IMR-90 (cell line): Measurements from ENCODE around the gene ELP4. TPM values are rescaled to one million over a fixed set of nuclear protein-coding genes. Genes with fewer than 3 reads are reported as not detected.

Experiments
- ATAC-seq: fragments of 200-7000 bp; cut with Tn5 transposase; 2 replicates; pipeline ENCODE4 v1.9.1; 2020; ENCODE audit warnings: low read depth, mild to moderate bottlenecking, moderate library complexity
- BruUV-seq: library from RNA; stranded (reverse); fragments of 400-500 nt; replicated peaks from 2 replicates; lab custom pipeline; 2021; lab: Mats Ljungman, UMichigan
- CTCF ChIA-PET: fragments of 300-600 bp; formaldehyde crosslinking; extraction: SDS; loops from one replicate; lab custom pipeline; 2021; ENCODE audit warnings: antibody characterized with exemption; lab: Yijun Ruan, JAX
- POLR2A ChIA-PET: fragments of 300-600 bp; sonication (Branson Sonifier 250); formaldehyde crosslinking; loops from one replicate; lab custom pipeline; 2022; ENCODE audit warnings: antibody characterized with exemption; ENCODE audit not compliant: unreplicated experiment; lab: Charles Lee
- DNase-seq: peaks from one replicate; pipeline ENCODE4 v3.0.0; 2013
- H2AFZ ChIP-seq: replicated peaks from 2 replicates; pipeline ENCODE3; 2013; ENCODE audit warnings: low read length, mild to moderate bottlenecking; ENCODE audit not compliant: poor library complexity
- H2AK5ac ChIP-seq: 2 replicates; pipeline ENCODE4 v1.6.1; 2013; ENCODE audit warnings: low read depth, low read length, inconsistent platforms
- H2AK9ac ChIP-seq: replicated peaks from 2 replicates; pipeline ENCODE3; 2013; ENCODE audit warnings: mild to moderate bottlenecking, low read depth, low read length, moderate library complexity; ENCODE audit not compliant: poor library complexity
- H2BK120ac ChIP-seq: 2 replicates; pipeline ENCODE4 v1.6.1; 2013; ENCODE audit warnings: low read depth, low read length, inconsistent platforms
- H2BK15ac ChIP-seq: 3 replicates; pipeline ENCODE4 v1.6.1; 2013; ENCODE audit warnings: low read depth, low read length, inconsistent platforms
- H2BK20ac ChIP-seq: 2 replicates; pipeline ENCODE4 v1.6.1; 2013; ENCODE audit warnings: low read depth, mild to moderate bottlenecking, inconsistent platforms, low read length, moderate library complexity
- H2BK5ac ChIP-seq: 2 replicates; pipeline ENCODE4 v1.6.1; 2013; ENCODE audit warnings: mild to moderate bottlenecking, low read depth, low read length, inconsistent platforms; ENCODE audit not compliant: poor library complexity, severe bottlenecking
- H3K14ac ChIP-seq: replicated peaks from 2 replicates; pipeline ENCODE4 v1.6.1; 2013; ENCODE audit warnings: low read depth, low read length, inconsistent platforms
- H3K18ac ChIP-seq: 2 replicates; pipeline ENCODE4 v1.6.1; 2013; ENCODE audit warnings: low read depth, low read length, control low read depth
- H3K23ac ChIP-seq: 2 replicates; pipeline ENCODE4 v1.6.1; 2013; ENCODE audit warnings: low read depth, low read length, inconsistent platforms
- H3K27ac ChIP-seq: 2 replicates; pipeline ENCODE4 v1.5.1; 2013; ENCODE audit warnings: mild to moderate bottlenecking, control low read depth, low read length; ENCODE audit not compliant: insufficient read depth
- H3K27me3 ChIP-seq: 2 replicates; pipeline ENCODE4 v1.6.1; 2013; ENCODE audit warnings: low read length; ENCODE audit not compliant: control insufficient read depth, insufficient read depth
- H3K36me3 ChIP-seq: 2 replicates; pipeline ENCODE4 v1.6.1; 2013; ENCODE audit warnings: low read length, mixed read lengths; ENCODE audit not compliant: control insufficient read depth, insufficient read depth
- H3K4ac ChIP-seq: 2 replicates; pipeline ENCODE4 v1.6.1; 2013; ENCODE audit warnings: low read depth, low read length, inconsistent platforms
- H3K4me1 ChIP-seq: 2 replicates; pipeline ENCODE4 v1.6.1; 2013; ENCODE audit warnings: low read length, mixed read lengths; ENCODE audit not compliant: control insufficient read depth, insufficient read depth
- H3K4me2 ChIP-seq: 2 replicates; pipeline ENCODE4 v1.6.1; 2013; ENCODE audit warnings: low read depth, mild to moderate bottlenecking, control low read depth, low read length, moderate library complexity
- H3K4me3 ChIP-seq: 2 replicates; pipeline ENCODE4 v1.5.1; 2013; ENCODE audit warnings: low read depth, mild to moderate bottlenecking, control low read depth, low read length, moderate library complexity; ENCODE audit not compliant: insufficient read depth
- H3K56ac ChIP-seq: 2 replicates; pipeline ENCODE4 v1.6.1; 2013; ENCODE audit warnings: low read length, inconsistent platforms; ENCODE audit not compliant: insufficient read depth; ENCODE audit errors: extremely low read depth
- H3K79me1 ChIP-seq, 2 experiments: 2 replicates each; pipeline ENCODE4 v1.6.1; 2013; ENCODE audit warnings: low read length in 2 of 2, inconsistent platforms in 1 of 2, low read depth in 1 of 2
- H3K9ac ChIP-seq: 2 replicates; pipeline ENCODE4 v1.6.1; 2013; ENCODE audit warnings: low read depth, low read length, control low read depth
- H3K9me1 ChIP-seq: 2 replicates; pipeline ENCODE4 v1.6.1; 2013; ENCODE audit warnings: low read length, inconsistent platforms; ENCODE audit not compliant: insufficient read depth
- H3K9me3 ChIP-seq: 2 replicates; pipeline ENCODE4 v1.6.1; 2013; ENCODE audit warnings: low read length; ENCODE audit not compliant: control insufficient read depth, insufficient read depth
- H4K20me1 ChIP-seq: 2 replicates; pipeline ENCODE4 v1.6.1; 2013; ENCODE audit warnings: low read length, inconsistent platforms; ENCODE audit not compliant: insufficient read depth
- H4K5ac ChIP-seq: 2 replicates; pipeline ENCODE4 v1.6.1; 2013; ENCODE audit warnings: mild to moderate bottlenecking, low read depth, low read length, control low read depth
- H4K8ac ChIP-seq, 2 experiments: 2 replicates each; pipeline ENCODE4 v1.6.1; 2013; ENCODE audit warnings: low read depth in 2 of 2, low read length in 2 of 2, control low read depth in 1 of 2, inconsistent platforms in 1 of 2
- H4K91ac ChIP-seq: 2 replicates; pipeline ENCODE4 v1.6.1; 2013; ENCODE audit warnings: low read depth, low read length, inconsistent platforms; ENCODE audit not compliant: insufficient read depth
- BHLHE40 ChIP-seq: fragments of 150-350 bp; IDR thresholded peaks from 2 replicates; pipeline ENCODE4 v1.6.1; 2016; ENCODE audit warnings: mild to moderate bottlenecking, low read depth, low read length
- CEBPB ChIP-seq: IDR thresholded peaks from 2 replicates; pipeline ENCODE4 v1.6.1; 2012; ENCODE audit warnings: low read depth, low read length, improper control_type of control experiment
- CHD1 ChIP-seq: IDR thresholded peaks from 2 replicates; pipeline ENCODE4 v1.6.1; 2012; ENCODE audit warnings: low read depth, low read length, improper control_type of control experiment
- CTCF ChIP-seq: conservative IDR thresholded peaks from 2 replicates; pipeline ENCODE4 v1.5.1; 2012; ENCODE audit warnings: mild to moderate bottlenecking, low read depth, low read length, improper control_type of control experiment
- FOS ChIP-seq: fragments of 150-350 bp; IDR thresholded peaks from 2 replicates; pipeline ENCODE4 v1.6.1; 2016; ENCODE audit warnings: low read depth, low read length
- MAFK ChIP-seq: IDR thresholded peaks from 2 replicates; pipeline ENCODE4 v1.6.1; 2012; ENCODE audit warnings: low read depth, low read length, improper control_type of control experiment
- MAZ ChIP-seq: IDR thresholded peaks from 2 replicates; pipeline ENCODE4 v1.6.1; 2012; ENCODE audit warnings: low read depth, mild to moderate bottlenecking, low read length, improper control_type of control experiment, moderate library complexity, borderline replicate concordance
- MXI1 ChIP-seq: IDR thresholded peaks from 2 replicates; pipeline ENCODE4 v1.6.1; 2012; ENCODE audit warnings: low read depth, mild to moderate bottlenecking, low read length, moderate library complexity, borderline replicate concordance
- POLR2A ChIP-seq: IDR thresholded peaks from 2 replicates; pipeline ENCODE4 v1.6.1; 2012; ENCODE audit warnings: mild to moderate bottlenecking, low read depth, low read length
- RAD21 ChIP-seq: IDR thresholded peaks from 2 replicates; pipeline ENCODE4 v1.6.1; 2012; ENCODE audit warnings: low read length, improper control_type of control experiment
- RFX5 ChIP-seq: IDR thresholded peaks from 2 replicates; pipeline ENCODE4 v1.8.0; 2012; ENCODE audit warnings: low read depth, mild to moderate bottlenecking, low read length, moderate library complexity
- USF2 ChIP-seq: fragments of 150-350 bp; IDR thresholded peaks from 2 replicates; pipeline ENCODE4 v1.6.1; 2017; ENCODE audit warnings: mild to moderate bottlenecking, antibody characterized with exemption, low read length, low read depth
- WGBS, 2 experiments: methylation state at CpG; one replicate each; pipeline versions ENCODE4 v1.1.5 to v1.1.7; 2013; ENCODE audit warnings: missing lambda C conversion rate in 2 of 2; ENCODE audit not compliant: insufficient read length in 1 of 2; ENCODE audit errors: extremely low coverage in 2 of 2; 5-methylcytosine and 5-hydroxymethylcytosine counted together
- dilution Hi-C: fragments of 300-500 bp; cut with HindIII; formaldehyde crosslinking; loops from one replicate; pipeline ENCODE4 v1.14.3; 2018; ENCODE audit warnings: low sequenced_read_pairs; ENCODE audit not compliant: unreplicated experiment
- in situ Hi-C: fragments of 300-500 bp; cut with MboI; formaldehyde crosslinking; loops from 3 replicates; pipeline ENCODE4 v1.14.3; 2019; ENCODE audit warnings: low sequenced_read_pairs, inconsistent platforms, mixed read lengths
- intact Hi-C: fragments of 100-400 bp; cut with micrococcal nuclease; formaldehyde crosslinking; loops from 2 replicates; pipeline ENCODE4 v1.10.0; 2022
- polyA plus RNA-seq, 3 experiments: library from polyadenylated mRNA; depleted of rRNA; stranded (reverse); fragments of >200 nt; gene quantifications; 2 replicates each; pipeline ENCODE4 v1.2.3, GENCODE V29; 2012; ENCODE audit warnings: low replicate concordance in 1 of 3
- total RNA-seq: library from RNA; depleted of rRNA; stranded (reverse); fragments of >200 nt; gene quantifications from 2 replicates; pipeline ENCODE4 v1.2.3, GENCODE V29; 2012

The ELP4 gene
- total and polyA plus RNA-seq, 2 of the 4 experiments (the other 2 are of a cell fraction): 8.4 to 20.4 TPM

GRCh38 chr11:31815711-31816467, 306.3 kb downstream of the ELP4 start (continued):
- no peak for TF ChIP-seq POLR2A

GRCh38 chr11:31816468-31817053, 307.0 kb downstream of the ELP4 start:
- Histone ChIP-seq H3K79me1 (no peaks in the 10 kb centered on the region), H2AK9ac (no peak overlapping the region), H3K4me2 (no peak overlapping the region; the same call in 1 of the 2 replicates), H4K5ac (no peak overlapping the region), H2BK15ac (no peak overlapping the region), H4K91ac (no peak overlapping the region), H4K8ac (no peak overlapping the region), H3K4me3 (no peak overlapping the region), H3K56ac (no peak overlapping the region), H3K4me1 (no peaks in the 10 kb centered on the region; the same call in 1 of the 2 replicates), H3K4ac (no peak overlapping the region), H3K18ac (no peak overlapping the region), H3K9me1 (no peaks in the 10 kb centered on the region), H3K14ac (no peak overlapping the region), H2BK5ac (no peak overlapping the region), H3K27ac (no peak overlapping the region), H2BK120ac (no peak overlapping the region), H2AK5ac (no peak overlapping the region), H2AFZ (no peak overlapping the region), H3K36me3 (no peaks in the 10 kb centered on the region), H3K23ac (no peak overlapping the region), H3K9me3 (peaks cover 15% of the 10 kb centered on the region; the same call in 1 of the 2 replicates), H3K9ac (no peak overlapping the region), H2BK20ac (no peak overlapping the region), H3K27me3 (peaks cover 96% of the 10 kb centered on the region), H4K20me1 (peaks cover 5% of the 10 kb centered on the region)
- TF ChIP-seq MXI1 (no peak), RAD21 (no peak), MAZ (no peak), MAFK (no peak), CEBPB (no peak), USF2 (no peak), RFX5 (no peak), BHLHE40 (no peak), CHD1 (no peak), CTCF (no peak), POLR2A (no peak), FOS (no peak)
- intact Hi-C loops (no loop called here), in situ Hi-C loops (no loop called here), dilution Hi-C loops (no loop called here)
- WGBS, 2 experiments: 0% methylated on average over 12 of the region's 40 CpGs; no CpG with 5 or more reads in 1 of the 2 experiments
- BruUV-seq: no TSS peak
- POLR2A ChIA-PET: no interaction called here
- ATAC-seq (no peak), DNase-seq (no peak)
- CTCF ChIA-PET: interaction anchor here (0.5 kb wide), 1 partner anchor 356 kb away, joined by 3 read pairs; no protein-coding TSS in a partner anchor
